ENCODE results near the gene NUDT4. TPM values are rescaled to one million over a fixed set of nuclear protein-coding genes. Genes with fewer than 3 reads are reported as not detected.

The NUDT4 gene
- 100 to 1,000 TPM; 103 to 124 TPM for total RNA-seq
- long read RNA-seq, full-length matches to known transcripts = 340 of 377 reads
- long read RNA-seq, partial matches to known transcripts = 2 of 377 reads
- long read RNA-seq, other reads (novel, unspliced or antisense) = 35 of 377 reads

GRCh38 chr12:93377252-93378195 lies at the start of gene NUDT4:
TSS of gene NUDT4 (plus strand) at chr12:93377925. CDS start at chr12:93378323, 398 bp downstream.
- intact Hi-C loops (cut with DNase I, micrococcal nuclease) = loop anchor here in 1 of 2 donors (10.0 kb wide), 1 partner anchor 283 kb away; no protein-coding TSS in a partner anchor
- DNase-seq = peak; percentile 97 to 99
- peak; percentile 84 for ATAC-seq

GRCh38 chr12:93333054-93333453 lies 44.7 kb upstream of the NUDT4 start:
- ATAC-seq = no peak
- intact Hi-C loops (cut with DNase I, micrococcal nuclease) = no loop called here
- DNase-seq = no peak

DNA sequence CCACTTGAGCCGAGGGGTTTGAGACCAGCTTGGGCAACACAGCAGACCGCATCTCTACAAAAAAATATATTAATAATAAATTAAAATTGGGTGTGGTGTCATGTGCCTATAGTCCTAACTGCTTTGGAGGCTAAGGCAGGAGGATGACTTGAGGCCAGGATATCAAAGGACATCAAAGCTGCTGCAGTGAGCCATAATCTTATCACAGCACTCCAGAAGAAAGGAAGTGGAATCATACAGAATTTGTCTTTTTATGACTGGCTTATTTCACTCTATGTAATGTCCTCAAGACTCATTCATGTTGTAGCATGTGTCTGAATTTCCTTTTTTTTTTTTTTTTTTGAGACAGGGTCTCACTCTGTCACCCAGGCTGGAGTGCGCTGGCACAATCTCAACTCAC lies 43.9 kb upstream of the NUDT4 start:
- DNase-seq = no peak
- no peak for ATAC-seq
- intact Hi-C loops (cut with DNase I, micrococcal nuclease) = no loop called here

GRCh38 chr12:93335603-93336162 lies 42.0 kb upstream of the NUDT4 start:
- intact Hi-C loops (cut with DNase I, micrococcal nuclease) = no loop called here
- no peak for ATAC-seq

GRCh38 chr12:93336291-93336741 lies 41.4 kb upstream of the NUDT4 start:
- intact Hi-C loops (cut with DNase I, micrococcal nuclease) = no loop called here
- DNase-seq (no peak), ATAC-seq (no peak)

More at GRCh38 chr12:93335603-93336162, 42.0 kb upstream of the NUDT4 start:
- no peak for DNase-seq

- ATAC-seq (no peak), DNase-seq (no peak)
- intact Hi-C loops (cut with DNase I, micrococcal nuclease) = no loop called here
Observed at GRCh38 chr12:93338598-93338997, 39.1 kb upstream of the NUDT4 start.

GRCh38 chr12:93339695-93340094 lies 38.0 kb upstream of the NUDT4 start:
- ATAC-seq (no peak), DNase-seq (no peak)
- intact Hi-C loops (cut with DNase I, micrococcal nuclease) = no loop called here

DNA sequence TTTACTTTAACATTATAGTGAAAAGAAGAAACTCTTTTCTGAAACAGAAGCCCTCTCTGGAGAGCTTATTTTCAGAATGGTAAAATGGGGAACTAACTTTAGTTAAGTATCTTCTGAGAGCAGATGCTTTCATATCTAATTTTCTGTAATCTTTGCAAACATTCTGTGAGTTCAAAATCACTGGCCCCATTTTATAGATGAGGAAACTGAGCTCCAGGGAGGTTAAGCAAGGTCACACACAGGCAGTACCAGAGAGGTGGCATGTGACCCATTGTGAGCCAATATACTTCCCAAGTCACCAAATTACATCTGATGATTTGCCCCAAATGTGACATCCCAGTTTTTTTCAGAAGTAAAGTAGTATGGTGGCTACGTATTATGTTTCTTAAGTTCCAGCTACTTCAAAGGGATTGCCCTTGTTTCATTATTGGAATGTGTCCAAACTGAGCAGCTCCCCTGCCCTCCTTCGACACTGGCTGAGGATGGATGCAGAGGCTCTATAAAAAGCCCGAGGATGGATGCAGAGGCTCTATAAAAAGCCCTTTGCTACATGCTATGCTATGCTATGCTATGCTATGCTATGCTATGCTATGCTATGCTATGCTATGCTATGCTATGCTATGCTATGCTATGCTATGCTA lies 36.2 kb upstream of the NUDT4 start:
- no peak for ATAC-seq
- intact Hi-C loops (cut with DNase I, micrococcal nuclease) = no loop called here
- no peak for DNase-seq

- intact Hi-C loops (cut with DNase I, micrococcal nuclease) = no loop called here
- DNase-seq = no peak
- no peak for ATAC-seq
Observed at GRCh38 chr12:93347054-93347785, 30.5 kb upstream of the NUDT4 start.

- no peak for ATAC-seq
- DNase-seq = no peak
- intact Hi-C loops (cut with DNase I, micrococcal nuclease) = no loop called here
Observed at GRCh38 chr12:93348575-93349435, 28.9 kb upstream of the NUDT4 start.

DNA sequence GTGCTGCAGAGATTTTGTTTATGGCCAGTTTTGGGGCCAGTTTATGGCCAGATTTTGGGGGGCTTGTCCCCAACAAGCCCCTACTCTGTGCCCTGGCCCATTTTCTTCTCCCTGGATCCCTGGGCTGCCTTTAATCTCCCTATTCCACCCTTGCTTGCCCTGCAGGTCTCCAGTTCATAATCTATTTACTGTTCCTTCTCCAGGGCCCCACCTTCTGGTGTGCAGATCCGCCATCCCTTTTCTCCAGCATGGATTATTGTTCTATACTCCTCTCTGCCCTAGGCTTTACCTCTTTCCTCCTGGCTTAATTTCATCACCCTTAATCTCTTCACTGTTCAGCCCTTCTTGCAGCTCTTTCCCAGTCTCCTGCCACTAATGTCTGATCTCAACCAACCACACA lies 26.0 kb upstream of the NUDT4 start:
- no peak for ATAC-seq
- no peak for DNase-seq
- intact Hi-C loops (cut with DNase I, micrococcal nuclease) = no loop called here

DNA sequence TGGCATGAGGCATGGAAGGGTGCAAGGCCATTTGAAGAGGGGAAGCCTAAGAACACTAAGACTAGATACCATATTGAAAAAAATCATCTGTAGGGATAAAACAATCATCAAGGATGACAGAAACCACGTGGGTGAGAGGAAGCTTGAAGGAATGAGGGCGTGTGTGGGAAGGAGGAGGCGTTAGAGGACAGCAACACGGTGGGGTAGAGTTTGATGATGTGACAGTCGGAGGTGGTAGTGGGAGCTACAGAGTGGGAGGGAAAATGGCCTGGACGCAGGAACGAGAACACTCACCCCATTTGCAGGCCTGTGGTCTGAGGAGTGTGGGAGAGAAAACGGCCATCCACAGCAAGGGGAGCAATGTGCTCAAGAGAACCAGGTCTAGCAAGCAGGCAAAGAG lies 25.4 kb upstream of the NUDT4 start:
- intact Hi-C loops (cut with DNase I, micrococcal nuclease) = no loop called here
- ATAC-seq (no peak), DNase-seq (no peak)

DNA sequence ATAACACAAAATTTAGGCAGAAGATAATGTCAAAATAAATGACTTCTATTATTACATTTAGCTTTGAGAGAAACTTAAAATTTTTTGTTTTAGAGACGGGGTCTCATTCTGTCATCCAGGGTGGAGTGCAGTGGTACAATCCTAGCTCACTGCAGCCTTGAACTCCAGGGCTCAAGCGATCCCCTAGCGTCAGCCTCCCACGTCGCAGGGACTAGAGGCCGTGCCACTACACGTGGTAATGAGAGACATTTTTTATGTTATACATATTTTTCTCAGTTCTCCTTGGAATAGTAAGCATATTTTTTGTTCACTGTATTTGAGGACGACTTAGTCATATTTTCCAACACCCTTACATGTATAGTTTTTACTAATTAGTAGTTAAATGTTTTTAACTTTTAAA lies 21.5 kb upstream of the NUDT4 start:
- no peak for DNase-seq
- ATAC-seq = no peak
- intact Hi-C loops (cut with DNase I, micrococcal nuclease) = no loop called here

GRCh38 chr12:93358058-93358457 lies 19.7 kb upstream of the NUDT4 start:
- intact Hi-C loops (cut with DNase I, micrococcal nuclease) = no loop called here
- DNase-seq (no peak), ATAC-seq (no peak)

DNA sequence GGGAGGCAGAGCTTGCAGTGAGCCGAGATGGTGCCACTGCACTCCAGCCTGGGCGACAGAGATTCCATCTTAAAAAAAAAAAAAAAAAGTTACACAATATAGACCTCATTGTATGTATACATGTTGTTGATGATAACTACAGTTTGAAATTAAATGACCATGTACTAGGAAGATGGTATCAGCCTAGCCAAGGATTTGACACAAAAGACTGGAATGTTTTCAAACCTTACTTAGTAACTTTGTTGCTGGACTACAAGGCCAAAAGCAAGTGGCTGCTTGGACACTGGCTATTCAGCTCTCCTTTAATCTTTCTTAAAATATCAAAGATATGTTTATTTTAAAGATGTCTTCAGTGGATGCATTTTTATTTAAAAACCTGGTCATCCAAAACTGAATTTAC lies 18.9 kb upstream of the NUDT4 start:
- intact Hi-C loops (cut with DNase I, micrococcal nuclease) = no loop called here
- no peak for ATAC-seq
- no peak for DNase-seq

DNA sequence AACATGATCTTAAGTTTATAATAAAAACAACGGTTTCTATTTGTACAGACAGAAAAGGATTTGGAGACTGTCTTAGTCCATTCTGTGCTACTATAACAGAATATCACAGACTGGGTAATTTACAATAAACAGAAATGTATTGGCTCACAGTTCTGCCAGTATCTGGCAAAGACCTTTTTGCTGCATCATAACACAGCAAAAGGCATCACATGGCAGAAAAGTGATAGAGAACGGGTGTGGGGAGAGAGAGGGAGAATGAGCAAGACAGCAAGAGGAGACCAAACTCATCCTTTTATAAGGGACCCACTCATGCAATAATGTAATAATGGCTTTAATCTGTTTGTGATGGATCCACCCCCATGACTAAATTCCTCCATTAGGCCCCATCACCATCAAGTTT lies 17.0 kb upstream of the NUDT4 start:
- no peak for ATAC-seq
- no peak for DNase-seq
- intact Hi-C loops (cut with DNase I, micrococcal nuclease) = no loop called here

DNA sequence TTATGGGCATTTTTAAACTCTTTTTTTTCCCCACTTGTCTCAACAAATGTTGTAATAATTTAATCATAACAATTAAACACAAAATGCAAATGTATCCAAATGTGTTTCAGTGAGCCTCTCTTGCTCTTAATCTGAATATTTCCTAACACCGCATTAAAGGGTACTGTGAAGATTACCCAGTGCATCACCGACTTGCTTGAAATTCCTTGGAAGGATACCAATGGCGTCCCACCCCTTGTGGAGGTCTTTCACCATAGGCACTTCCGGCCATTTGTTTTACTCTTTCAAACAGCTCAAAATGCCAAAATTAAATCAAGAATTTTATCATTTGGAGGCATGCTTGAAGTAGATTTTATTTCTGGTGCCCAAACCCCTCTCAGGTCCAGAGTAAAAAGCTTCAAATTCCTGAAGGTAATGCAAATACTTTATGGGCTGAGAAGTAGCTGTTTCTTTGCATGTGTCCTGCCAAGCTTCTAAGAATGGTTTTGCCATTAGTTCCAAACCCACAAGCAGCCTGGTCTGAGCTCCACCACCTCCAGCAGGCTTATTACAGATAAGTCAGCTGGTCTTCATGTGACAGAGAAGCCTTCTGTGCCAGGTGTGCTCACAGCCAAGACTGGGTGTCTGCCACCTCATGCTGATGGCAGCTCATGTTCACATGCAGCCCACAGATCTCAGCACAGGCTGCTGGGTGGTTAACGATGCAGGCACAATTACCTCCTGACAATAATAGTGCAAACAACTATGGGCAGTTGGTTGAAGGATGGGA lies 16.4 kb upstream of the NUDT4 start:
- DNase-seq (no peak), ATAC-seq (no peak)
- intact Hi-C loops (cut with DNase I, micrococcal nuclease) = no loop called here
